ENCODE results near the gene DNAJC1. TPM values are rescaled to one million over a fixed set of nuclear protein-coding genes. Genes with fewer than 3 reads are reported as not detected.

Gene DNAJC1
- total and polyA plus RNA-seq, 10 of the 15 experiments (the other 5 are each of a cell fraction or from before 2014, with no cell fraction given) = 2.5 to 39.3 (median 20.4) TPM

- Histone ChIP-seq H3K9ac (ENCODE audit: control insufficient read depth, insufficient read depth, low read length) (no peak overlapping the region), H3K4me2 (ENCODE audit: control insufficient read depth, insufficient read depth) (no peak overlapping the region), H3K9me3 (replicated peaks; ENCODE audit: control insufficient read depth, insufficient read depth, low read length) (no peaks in the 10 kb centered on the region), H3K4me3 (no peak overlapping the region), H3K36me3 (ENCODE audit: control insufficient read depth in 2 of 2, insufficient read depth in 2 of 2, low read length in 1 of 2) (no peaks in the 10 kb centered on the region), H2AFZ (ENCODE audit: control insufficient read depth, low read depth, low read length) (no peak overlapping the region), H3K79me2 (ENCODE audit: control insufficient read depth, insufficient read depth, low read length) (no peaks in the 10 kb centered on the region; the same call in 1 of the 2 replicates), H3K27me3 (replicated peaks in 1 of 2; ENCODE audit: control insufficient read depth in 2 of 2, insufficient read depth in 2 of 2, low read length in 1 of 2) (no peaks in the 10 kb centered on the region), H4K20me1 (ENCODE audit: control insufficient read depth, insufficient read depth) (no peaks in the 10 kb centered on the region), H3K27ac (ENCODE audit: control insufficient read depth, insufficient read depth) (no peak overlapping the region), H3K4me1 (ENCODE audit: control insufficient read depth, insufficient read depth, low read length) (no peaks in the 10 kb centered on the region)
- TF ChIP-seq IRF5 (IDR thresholded peaks at IDR 0.05; ENCODE audit: borderline replicate concordance) (no peak), ZBTB4 (CRISPR knock-in tag; IDR thresholded peaks at IDR 0.05) (no peak), KAT2A (conservative IDR thresholded peaks at IDR 0.05; ENCODE audit: control insufficient read depth, low read depth, low read length) (no peak), TBL1XR1 (IDR thresholded peaks at IDR 0.05; ENCODE audit: low read depth, low read length) (no peak), POLR2A (IDR thresholded peaks at IDR 0.05; ENCODE audit: low read depth, low read length) (no peak), GABPA (IDR thresholded peaks at IDR 0.05; ENCODE audit: low read depth) (no peak), ZNF687 (IDR thresholded peaks at IDR 0.05) (no peak), SIN3A (IDR thresholded peaks at IDR 0.05; ENCODE audit: low read depth, low read length) (no peak), BCL3 (IDR thresholded peaks at IDR 0.05; ENCODE audit: borderline replicate concordance, insufficient read depth, low read depth, low read length, poor library complexity, severe bottlenecking) (no peak), ZBTB33 (IDR thresholded peaks at IDR 0.05) (no peak), NR2C2 (IDR thresholded peaks at IDR 0.05; ENCODE audit: borderline replicate concordance, control insufficient read depth, insufficient read length, low read depth) (no peak), SP1 (IDR thresholded peaks at IDR 0.05; ENCODE audit: low read depth, low read length) (no peak)
- 97% methylated on average over 2 of the region's 2 CpGs for WGBS (ENCODE audit: insufficient coverage, insufficient replicate concordance, low lambda C conversion rate, missing lambda C conversion rate)
- intact Hi-C loops (cut with micrococcal nuclease; ENCODE audit: unreplicated experiment) = no loop called here
- POLR2A ChIA-PET = no interaction called here
- in situ Hi-C loops (cut with MboI) = loop anchor here (25.0 kb wide), 1 partner anchor 873 kb away; no protein-coding TSS in a partner anchor
- DNase-seq (ENCODE audit: low read depth, low spot score) = no peak
- SMC1A ChIA-PET (ENCODE audit: uncharacterized antibody, unreplicated experiment) = no interaction called here
- ATAC-seq = no peak
- no peak for FAIRE-seq
- RAD21 ChIA-PET (ENCODE audit: unreplicated experiment) = no interaction called here
- no TSS peak for BruUV-seq (replicated peaks)
- CTCF ChIA-PET = no interaction called here
These were observed 43.5 kb downstream of the DNAJC1 start for GRCh38 chr10:21959998-21960397.

All from GM12878 (cell line).